Measurements from ENCODE around the gene COL4A1. TPM values are rescaled to one million over a fixed set of nuclear protein-coding genes. Genes with fewer than 3 reads are reported as not detected.

Gene COL4A1
- total and polyA plus RNA-seq, 2 of the 13 experiments (the other 11 are each of a cell fraction or from before 2014, with no cell fraction given): not detected

- H3K27me3 ChIP-seq (ENCODE audit: control insufficient read depth in 1 of 2, insufficient read depth in 2 of 2, low read length in 2 of 2): peaks cover 0 to 19% of the 10 kb centered on the region in 2 experiments; a peak in 1 of 5 replicates
- DNase-seq (ENCODE audit: low spot score): no peak
- 3% methylated on average over 5 of the region's 8 CpGs for WGBS (ENCODE audit: low lambda C conversion rate)
- H3K4me2 ChIP-seq (ENCODE audit: low read depth, low read length): no peak overlapping the region
- intact Hi-C loops (cut with micrococcal nuclease; ENCODE audit: unreplicated experiment) (no loop called here), in situ Hi-C loops (cut with HindIII; ENCODE audit: extremely low pct_ligation_motif_present, low pct_unique_long_range_greater_than_20kb) (no loop called here)
- no peak for FAIRE-seq
- H3K36me3 ChIP-seq (replicated peaks in 1 of 2; ENCODE audit: control insufficient read depth in 1 of 2, insufficient read depth in 2 of 2, low read length in 2 of 2): no peaks in the 10 kb centered on the region
- no peaks in the 10 kb centered on the region for H4K20me1 ChIP-seq (ENCODE audit: insufficient read depth, low read length)
- H3K27ac ChIP-seq (ENCODE audit: extremely low read length, insufficient read depth, low read length): no peak overlapping the region
- TF ChIP-seq ZFP90 (CRISPR knock-in tag; IDR thresholded peaks at IDR 0.05; ENCODE audit: borderline replicate concordance) (no peak), SETDB1 (CRISPR knock-in tag; IDR thresholded peaks at IDR 0.05; ENCODE audit: borderline replicate concordance) (no peak), CTCF (CRISPR knock-in tag; IDR thresholded peaks at IDR 0.05) (peak; percentile 10; the same call in 1 of the 2 replicates), MAZ (IDR thresholded peaks at IDR 0.05; ENCODE audit: borderline replicate concordance, low read depth, low read length) (no peak), MAZ (CRISPR knock-in tag; IDR thresholded peaks at IDR 0.05; ENCODE audit: low read depth) (no peak), JUNB (CRISPR knock-in tag; IDR thresholded peaks at IDR 0.05; ENCODE audit: borderline replicate concordance) (no peak), ZNF546 (CRISPR knock-in tag; conservative IDR thresholded peaks at IDR 0.05) (no peak)
- no peaks in the 10 kb centered on the region for H3K9me3 ChIP-seq (ENCODE audit: low read length)
- no TSS peak for BruUV-seq (replicated peaks)
- no peak overlapping the region for H3K4me3 ChIP-seq (replicated peaks in 1 of 3; ENCODE audit: insufficient read depth in 1 of 3, low read depth in 2 of 3, low read length in 3 of 3)
- ATAC-seq: no peak
- H2AFZ ChIP-seq (ENCODE audit: low read length): no peak overlapping the region
- H3K4me1 ChIP-seq (ENCODE audit: insufficient read depth, low read length): no peaks in the 10 kb centered on the region
- ChIA-PET CTCF (ENCODE audit: low intra/inter-chr PET ratio, low total read pairs) (no interaction called here), POLR2A (no interaction called here)
- H3K9ac ChIP-seq (ENCODE audit: insufficient read depth, low read depth, low read length): no peak overlapping the region
- H3K79me2 ChIP-seq (ENCODE audit: insufficient read depth, low read length): no peaks in the 10 kb centered on the region
These were observed 45.8 kb upstream of the COL4A1 start for GRCh38 chr13:110352735-110353134.
